HFFc6 (cell line): ENCODE measurements around the gene EIF5. TPM values are rescaled to one million over a fixed set of nuclear protein-coding genes. Genes with fewer than 3 reads are reported as not detected.
A peak's percentile ranks its signal among the peaks of the same experiment; 100 is the strongest.

Experiments used
- DNase-seq: peaks from one replicate; pipeline ENCODE4 v3.0.0-alpha.2; 2018
- H3K27ac Mint-ChIP-seq: 2 replicates; pipeline ENCODE4 v1.8.0; 2020; ENCODE audit warnings: mild to moderate bottlenecking, mixed read lengths
- H3K27me3 Mint-ChIP-seq: 2 replicates; pipeline ENCODE4 v1.8.0; 2021; ENCODE audit warnings: mild to moderate bottlenecking, moderate library complexity, mixed read lengths; ENCODE audit not compliant: insufficient read depth
- H3K36me3 Mint-ChIP-seq: 2 replicates; pipeline ENCODE4 v1.8.0; 2021; ENCODE audit warnings: low read depth, mixed read lengths
- H3K4me1 Mint-ChIP-seq: 2 replicates; pipeline ENCODE4 v1.8.0; 2020; ENCODE audit warnings: low read depth, mixed read lengths
- H3K4me3 Mint-ChIP-seq: 2 replicates; pipeline ENCODE4 v1.8.0; 2020; ENCODE audit warnings: mild to moderate bottlenecking, moderate library complexity, mixed read lengths
- H3K9me3 Mint-ChIP-seq: 2 replicates; pipeline ENCODE4 v1.8.0; 2020; ENCODE audit warnings: mild to moderate bottlenecking, mixed read lengths
- CTCF ChIP-seq: fragments of 200-600 bp; sonication (generic); IDR thresholded peaks from 2 replicates; pipeline ENCODE4 v1.5.0; 2021; ENCODE audit warnings: antibody characterized with exemption, mild to moderate bottlenecking
- total RNA-seq, 6 experiments: library from RNA; stranded (reverse); fragmentation: NEBNext Ultra II Directional; extraction: Animal tissue kit (Norgen Biotek cat#: 25700); gene quantifications; 2 replicates in 1 of 6; 3 replicates in 5 of 6; pipeline ENCODE4 v1.2.3, GENCODE V29; 2021

EIF5 gene
- total RNA-seq, 6 experiments from 2014 or later: 181 to 217 (median 203) TPM

- no peak overlapping the region for H3K27ac Mint-ChIP-seq
- DNase-seq: no peak
- H3K36me3 Mint-ChIP-seq: peaks cover 26% of the 10 kb centered on the region
- no peaks in the 10 kb centered on the region; the same call in 1 of the 2 replicates for H3K27me3 Mint-ChIP-seq
- H3K4me3 Mint-ChIP-seq: no peak overlapping the region
- peaks cover 25% of the 10 kb centered on the region for H3K9me3 Mint-ChIP-seq
- no peak for TF ChIP-seq CTCF
- peaks cover 22% of the 10 kb centered on the region for H3K4me1 Mint-ChIP-seq
Measured at GRCh38 chr14:103366741-103367140, 32.7 kb downstream of the EIF5 start.

GRCh38 chr14:103367995-103368394 is 34.0 kb downstream of the EIF5 start:
- no peak for DNase-seq
- H3K36me3 Mint-ChIP-seq: peaks cover 18% of the 10 kb centered on the region
- no peak overlapping the region for H3K4me3 Mint-ChIP-seq
- no peak for TF ChIP-seq CTCF
- H3K27me3 Mint-ChIP-seq: no peaks in the 10 kb centered on the region; the same call in 1 of the 2 replicates
- no peak overlapping the region for H3K27ac Mint-ChIP-seq
- peaks cover 18% of the 10 kb centered on the region for H3K9me3 Mint-ChIP-seq
- H3K4me1 Mint-ChIP-seq: peaks cover 22% of the 10 kb centered on the region

- no peak for DNase-seq
- Mint-ChIP-seq H3K27ac (no peak overlapping the region), H3K4me1 (peaks cover 34% of the 10 kb centered on the region), H3K4me3 (no peak overlapping the region), H3K27me3 (no peaks in the 10 kb centered on the region), H3K9me3 (no peaks in the 10 kb centered on the region), H3K36me3 (no peaks in the 10 kb centered on the region)
- TF ChIP-seq CTCF: no peak
Measured at GRCh38 chr14:103370087-103370486, 36.0 kb downstream of the EIF5 start.

GRCh38 chr14:103372017-103372416 is 38.0 kb downstream of the EIF5 start:
- DNase-seq: no peak
- H3K27ac Mint-ChIP-seq: peak overlapping the region; percentile 97
- H3K9me3 Mint-ChIP-seq: no peaks in the 10 kb centered on the region
- H3K4me1 Mint-ChIP-seq: peaks cover 34% of the 10 kb centered on the region
- H3K4me3 Mint-ChIP-seq: peak overlapping the region; percentile 63
- H3K27me3 Mint-ChIP-seq: no peaks in the 10 kb centered on the region
- TF ChIP-seq CTCF: no peak
- H3K36me3 Mint-ChIP-seq: no peaks in the 10 kb centered on the region

GRCh38 chr14:103372552-103373304 is 38.7 kb downstream of the EIF5 start:
- Mint-ChIP-seq H3K27me3 (no peaks in the 10 kb centered on the region), H3K4me3 (peak overlapping the region; percentile 63), H3K36me3 (no peaks in the 10 kb centered on the region), H3K27ac (peak overlapping the region; percentile 97), H3K9me3 (no peaks in the 10 kb centered on the region), H3K4me1 (peaks cover 33% of the 10 kb centered on the region)
- DNase-seq: peak; percentile 92
- no peak for TF ChIP-seq CTCF
